Measurements from ENCODE around the gene RNF169. TPM values are rescaled to one million over a fixed set of nuclear protein-coding genes. Genes with fewer than 3 reads are reported as not detected.

The RNF169 gene
- polyA plus RNA-seq, 1 experiment = 4.5 TPM

GRCh38 chr11:74703211-74703610, 45.4 kb upstream of the RNF169 start:
- no peak overlapping the region for H3K4me3 ChIP-seq (ENCODE audit: low read depth, low read length)
- no peak for DNase-seq (ENCODE audit: low read depth)
- CTCF ChIA-PET = interaction anchor here (0.9 to 5.9 kb wide), 17 partner anchors 10 to 304 kb away, joined by 3 to 76 read pairs (median 7); partner anchors contain the start of gene RNF169
- no peaks in the 10 kb centered on the region for H3K27me3 ChIP-seq (ENCODE audit: control insufficient read depth, insufficient read depth, low read length)
- no peaks in the 10 kb centered on the region for H3K36me3 ChIP-seq (ENCODE audit: control insufficient read depth, insufficient read depth, low read length)
- TF ChIP-seq CTCF (IDR thresholded peaks at IDR 0.05; ENCODE audit: insufficient read depth, low read depth, low read length) = no peak
- POLR2A ChIA-PET = no interaction called here

GRCh38 chr11:74707182-74707581, 41.5 kb upstream of the RNF169 start:
- no peak for DNase-seq (ENCODE audit: low read depth)
- ChIA-PET CTCF (interaction anchor here (1.9 to 4.1 kb wide), 2 partner anchors 11 to 19 kb away, joined by 4 to 25 read pairs; no protein-coding TSS in a partner anchor), POLR2A (no interaction called here)
- no peaks in the 10 kb centered on the region for H3K27me3 ChIP-seq (ENCODE audit: control insufficient read depth, insufficient read depth, low read length)
- no peaks in the 10 kb centered on the region for H3K36me3 ChIP-seq (ENCODE audit: control insufficient read depth, insufficient read depth, low read length)
- no peak overlapping the region for H3K4me3 ChIP-seq (ENCODE audit: low read depth, low read length)
- no peak for TF ChIP-seq CTCF (IDR thresholded peaks at IDR 0.05; ENCODE audit: insufficient read depth, low read depth, low read length)

GRCh38 chr11:74707602-74708510, 40.8 kb upstream of the RNF169 start:
- H3K4me3 ChIP-seq (ENCODE audit: low read depth, low read length) = no peak overlapping the region
- TF ChIP-seq CTCF (IDR thresholded peaks at IDR 0.05; ENCODE audit: insufficient read depth, low read depth, low read length) = no peak
- H3K27me3 ChIP-seq (ENCODE audit: control insufficient read depth, insufficient read depth, low read length) = no peaks in the 10 kb centered on the region
- DNase-seq (ENCODE audit: low read depth) = no peak
- ChIA-PET CTCF (interaction anchor here (1.8 to 4.1 kb wide), 4 partner anchors 8 to 19 kb away, joined by 4 to 25 read pairs (median 14); no protein-coding TSS in a partner anchor), POLR2A (interaction anchor here (0.6 kb wide), 1 partner anchor 11 kb away, joined by 5 read pairs; no protein-coding TSS in a partner anchor)
- H3K36me3 ChIP-seq (ENCODE audit: control insufficient read depth, insufficient read depth, low read length) = no peaks in the 10 kb centered on the region

GRCh38 chr11:74709175-74709574, 39.5 kb upstream of the RNF169 start:
- ChIA-PET POLR2A (no interaction called here), CTCF (interaction anchor here (1.2 to 3.6 kb wide), 3 partner anchors 9 to 18 kb away, joined by 3 to 24 read pairs (median 5); no protein-coding TSS in a partner anchor)

More at GRCh38 chr11:74709175-74709574, 39.5 kb upstream of the RNF169 start:
- Histone ChIP-seq H3K27me3 (ENCODE audit: control insufficient read depth, insufficient read depth, low read length) (no peaks in the 10 kb centered on the region; the same call in 1 of the 2 replicates), H3K4me3 (ENCODE audit: low read depth, low read length) (no peak overlapping the region), H3K36me3 (ENCODE audit: control insufficient read depth, insufficient read depth, low read length) (no peaks in the 10 kb centered on the region)
- no peak for TF ChIP-seq CTCF (IDR thresholded peaks at IDR 0.05; ENCODE audit: insufficient read depth, low read depth, low read length)
- no peak for DNase-seq (ENCODE audit: low read depth)

Data from BJ (cell line).